GM21390 (cell line): ENCODE results near the gene ARRDC2.
"Not testable (repeated sequence)": the region's sequence is repeated elsewhere in the genome, so short reads cannot be mapped to it uniquely, and the experiment has no call there.

ENCODE experiments used
- ATAC-seq: cut with Tn5 transposase; IDR thresholded peaks from one replicate; pipeline ENCODE4 v1.9.1; 2021; ENCODE audit not compliant: unreplicated experiment

Gene ARRDC2

GRCh38 chr19:18016209-18016910 lies 8.4 kb downstream of the ARRDC2 start:
- ATAC-seq = no peak

- ATAC-seq = no peak
Observed at GRCh38 chr19:18017275-18018083, 9.5 kb downstream of the ARRDC2 start.

GRCh38 chr19:18020212-18021085 lies 12.5 kb downstream of the ARRDC2 start:
- no peak for ATAC-seq

DNA sequence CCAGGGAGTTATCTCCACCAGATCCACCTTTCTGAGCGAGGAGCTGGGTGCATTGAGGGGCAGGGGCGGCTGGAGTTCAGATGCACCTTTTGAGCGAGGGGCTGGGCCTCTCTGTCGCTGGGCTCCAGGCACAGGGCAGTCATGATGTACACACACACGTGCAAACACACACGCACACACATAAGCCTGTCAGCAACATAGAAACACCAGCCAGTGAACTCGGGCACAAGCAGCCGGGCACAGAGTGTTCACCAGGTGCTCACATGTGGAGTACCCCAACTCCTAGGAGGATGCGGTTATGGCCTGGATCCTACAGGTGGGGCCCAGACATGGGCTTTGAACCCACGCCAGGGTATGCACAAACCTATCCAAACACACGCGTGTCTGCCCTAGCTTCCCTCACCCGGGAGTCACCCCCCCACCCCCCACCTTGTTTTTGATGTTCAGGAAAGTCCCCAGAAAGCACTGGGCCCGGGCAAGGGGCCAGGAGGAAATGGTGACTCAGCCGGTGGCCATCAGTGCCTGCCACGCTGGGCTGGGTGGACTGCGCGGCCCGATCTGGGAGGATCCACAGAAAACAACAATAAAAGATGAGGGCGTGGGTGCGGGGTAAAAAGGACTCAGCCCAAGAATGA lies 13.3 kb downstream of the ARRDC2 start:
- no peak for ATAC-seq

GRCh38 chr19:18023622-18024251 lies 15.8 kb downstream of the ARRDC2 start:
- ATAC-seq = no peak

DNA sequence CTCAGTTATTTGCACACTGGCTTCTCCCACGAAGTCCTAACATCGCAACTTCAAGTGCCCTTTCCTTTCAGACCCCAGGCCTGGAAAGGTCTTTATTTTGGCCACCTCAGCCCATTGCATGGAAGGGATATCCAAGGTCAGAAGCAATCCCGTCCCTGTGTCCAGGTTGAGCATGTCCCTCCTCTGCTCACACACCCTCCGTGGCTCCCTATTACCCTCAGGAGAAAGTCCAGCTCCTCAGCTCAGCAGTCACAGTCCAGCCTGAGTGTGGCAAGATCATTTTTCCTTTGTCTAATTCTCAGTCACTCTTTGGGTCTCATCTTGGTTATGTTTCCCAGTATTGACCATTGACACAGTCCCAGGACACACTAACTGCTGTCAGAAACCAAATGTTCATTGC lies 19.2 kb downstream of the ARRDC2 start:
- ATAC-seq = no peak

DNA sequence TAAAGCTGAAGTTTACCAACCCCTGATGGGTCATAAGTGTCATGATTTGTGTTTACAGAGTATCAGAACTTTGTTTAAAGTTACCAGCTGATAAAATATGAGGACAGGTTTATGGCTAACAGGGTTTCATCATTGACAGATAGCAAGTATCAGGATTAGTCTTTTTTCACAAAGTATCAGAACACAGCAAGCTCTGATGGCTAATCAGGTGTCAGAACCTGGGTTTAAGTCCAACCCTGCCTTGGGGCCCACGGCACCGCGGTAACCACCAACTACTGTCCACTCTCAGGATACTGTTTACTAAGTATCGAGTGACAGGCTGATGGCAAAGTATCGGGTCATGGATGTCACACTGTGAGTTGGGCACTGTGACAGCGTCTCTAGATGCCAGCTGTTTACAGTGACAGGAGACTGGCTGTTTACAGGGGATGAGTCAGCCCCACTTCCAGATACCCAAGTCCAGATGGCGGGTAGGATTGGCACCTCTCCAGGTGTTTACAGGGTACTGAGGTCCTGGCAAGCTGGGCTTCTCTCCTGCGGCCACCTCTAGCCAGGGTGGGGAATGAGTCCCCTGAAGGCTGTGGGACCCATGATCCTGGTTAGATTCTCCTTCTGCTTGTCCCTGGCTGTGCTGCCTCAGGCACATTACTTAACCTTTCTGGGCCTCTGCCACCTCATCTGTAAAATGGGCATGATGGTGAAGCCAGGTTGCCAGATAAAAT lies 21.8 kb downstream of the ARRDC2 start:
- no peak for ATAC-seq

DNA sequence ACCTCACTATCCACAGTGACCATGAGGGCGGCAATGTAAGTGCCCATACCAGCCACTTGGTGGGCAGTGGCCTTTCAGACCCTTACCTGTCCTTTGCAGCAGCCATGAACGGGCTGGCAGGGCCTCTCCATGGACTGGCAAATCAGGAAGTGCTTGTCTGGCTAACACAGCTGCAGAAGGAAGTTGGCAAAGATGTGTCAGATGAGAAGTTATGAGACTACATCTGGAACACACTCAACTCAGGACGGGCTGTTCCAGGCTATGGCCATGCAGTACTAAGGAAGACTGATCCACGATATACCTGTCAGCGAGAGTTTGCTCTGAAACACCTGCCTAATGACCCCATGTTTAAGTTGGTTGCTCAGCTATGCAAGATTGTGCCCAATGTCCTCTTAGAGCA lies 23.4 kb downstream of the ARRDC2 start:
- ATAC-seq = not testable (repeated sequence)

- ATAC-seq = not testable (repeated sequence)
Observed at GRCh38 chr19:18032102-18032501, 24.1 kb downstream of the ARRDC2 start.

GRCh38 chr19:18041054-18041453 lies 33.1 kb downstream of the ARRDC2 start:
- no peak for ATAC-seq

DNA sequence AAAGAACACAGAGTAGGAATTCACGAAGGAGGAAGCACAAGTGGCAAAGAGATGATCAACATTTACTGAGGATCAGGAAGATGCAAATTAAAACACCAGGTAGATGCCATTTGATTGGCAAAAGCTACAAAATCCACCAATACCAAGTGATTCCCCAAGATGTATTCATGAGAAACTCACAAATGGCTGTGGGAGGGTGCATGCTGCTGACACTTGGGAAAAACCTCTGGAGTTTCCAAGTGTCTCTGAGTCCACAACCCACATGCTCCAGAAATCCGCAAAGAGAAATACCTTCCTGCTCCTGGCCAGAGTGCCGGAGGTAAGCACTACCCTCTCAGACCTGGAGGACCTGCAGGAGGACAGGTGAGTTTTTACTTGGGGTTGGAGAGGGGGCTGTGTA lies 35.7 kb downstream of the ARRDC2 start:
- ATAC-seq = no peak

DNA sequence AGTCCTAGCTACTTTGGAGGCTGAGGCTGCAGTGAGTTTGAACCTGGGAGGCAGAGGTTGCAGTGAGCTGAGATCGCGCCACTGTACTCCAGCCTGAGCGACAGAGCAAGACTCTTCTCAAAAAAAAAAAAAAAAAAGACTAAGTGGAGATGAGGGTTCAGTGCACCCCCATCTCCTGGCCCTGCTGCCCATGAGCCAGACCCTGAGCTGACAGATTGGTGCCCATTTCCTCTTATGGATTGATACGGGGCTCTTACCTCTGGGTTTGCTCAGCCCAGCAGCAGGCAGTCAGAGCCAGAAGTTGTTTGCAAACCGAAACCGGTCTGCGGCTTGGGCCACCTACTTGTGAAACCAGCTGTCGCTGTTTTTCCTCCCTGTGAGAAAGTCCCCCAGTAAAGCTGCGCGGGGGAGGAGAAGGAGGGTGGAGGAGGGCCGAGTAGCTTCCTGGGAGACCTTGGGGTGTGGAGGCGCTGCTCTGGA lies 36.9 kb downstream of the ARRDC2 start:
- ATAC-seq = peak; percentile 89

GRCh38 chr19:18045307-18046050 lies 37.5 kb downstream of the ARRDC2 start:
- peak; percentile 17 for ATAC-seq

GRCh38 chr19:18046059-18046718 lies 38.2 kb downstream of the ARRDC2 start:
- no peak for ATAC-seq

DNA sequence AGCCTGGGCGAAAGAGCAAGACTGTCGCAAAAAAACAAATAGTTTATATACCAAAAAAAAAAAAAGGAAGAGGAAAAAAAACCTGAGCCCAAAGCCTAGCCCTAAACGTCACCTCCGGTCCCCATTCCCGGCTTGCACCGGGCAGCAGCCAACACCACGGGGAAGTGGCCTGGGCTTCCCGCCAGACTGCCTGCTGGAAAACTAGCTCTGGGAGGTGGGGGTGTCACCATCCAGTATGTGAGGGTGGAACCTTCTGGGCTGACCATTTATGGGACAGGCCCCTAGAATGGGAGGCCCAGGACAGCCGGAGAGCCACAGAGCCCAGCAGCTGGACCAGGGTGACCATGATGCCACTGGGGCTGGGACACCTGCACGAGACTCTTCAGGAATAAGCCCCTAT lies 41.4 kb downstream of the ARRDC2 start:
- ATAC-seq = no peak

GRCh38 chr19:18051887-18052286 lies 43.9 kb downstream of the ARRDC2 start:
- no peak for ATAC-seq

GRCh38 chr19:18053576-18054219 lies 45.7 kb downstream of the ARRDC2 start:
- ATAC-seq = no peak

GRCh38 chr19:18055967-18056366 lies 48.0 kb downstream of the ARRDC2 start:
- ATAC-seq = no peak
